Activated CD4-positive, alpha-beta T cell treated with anti-CD3 and anti-CD28 coated beads, Interleukin-10, Interleukin-2, amounts not matched to agents 100 ng/mL and 50 ng/mL, durations not matched to agents 16 hours and 8 hours (primary cell): Measurements from ENCODE around the gene CCR6.

ENCODE experiments used
- DNase-seq: peaks from one replicate; pipeline ENCODE4 v3.0.0-alpha.2; 2020

CCR6 gene

GRCh38 chr6:167122041-167122826 is 662 bp upstream of the CCR6 start:
- DNase-seq = peak; percentile 33

- DNase-seq = no peak
Observed at GRCh38 chr6:167124753-167125152, 1.9 kb downstream of the CCR6 start.

- no peak for DNase-seq
Observed at GRCh38 chr6:167125410-167125809, 2.5 kb downstream of the CCR6 start.

GRCh38 chr6:167125855-167126349 is 3.0 kb downstream of the CCR6 start:
- DNase-seq = no peak

GRCh38 chr6:167127785-167128531 is 5.1 kb downstream of the CCR6 start:
- DNase-seq = no peak

- DNase-seq = no peak
Observed at GRCh38 chr6:167129159-167129558, 6.3 kb downstream of the CCR6 start.

- no peak for DNase-seq
Observed at GRCh38 chr6:167129562-167129961, 6.7 kb downstream of the CCR6 start.

GRCh38 chr6:167130008-167130677 is 7.2 kb downstream of the CCR6 start:
- no peak for DNase-seq

- DNase-seq = no peak
Observed at GRCh38 chr6:167130712-167131684, 8.1 kb downstream of the CCR6 start.

- DNase-seq = no peak
Observed at GRCh38 chr6:167134448-167135328, 11.8 kb downstream of the CCR6 start.

GRCh38 chr6:167136376-167136775 is 13.5 kb downstream of the CCR6 start:
- DNase-seq = no peak

- DNase-seq = no peak
Observed at GRCh38 chr6:167137081-167137480, 14.2 kb downstream of the CCR6 start.

- no peak for DNase-seq
Observed at GRCh38 chr6:167137881-167138280, 15.0 kb downstream of the CCR6 start.

GRCh38 chr6:167139761-167140160 is 16.9 kb downstream of the CCR6 start:
- DNase-seq = no peak

- no peak for DNase-seq
Observed at GRCh38 chr6:167140589-167141474, 17.9 kb downstream of the CCR6 start.

- DNase-seq = peak; percentile 54
Observed at GRCh38 chr6:167141667-167142432, 19.0 kb downstream of the CCR6 start.

- DNase-seq = no peak
Observed at GRCh38 chr6:167142433-167142761, 19.5 kb downstream of the CCR6 start.

GRCh38 chr6:167143041-167143440 is 20.1 kb downstream of the CCR6 start:
- DNase-seq = no peak

GRCh38 chr6:167145461-167145860 is 22.6 kb downstream of the CCR6 start:
- DNase-seq = no peak

GRCh38 chr6:167146135-167146534 is 23.2 kb downstream of the CCR6 start:
- DNase-seq = no peak
